Measurements from ENCODE around the gene HEPACAM2.

Gene HEPACAM2

DNA sequence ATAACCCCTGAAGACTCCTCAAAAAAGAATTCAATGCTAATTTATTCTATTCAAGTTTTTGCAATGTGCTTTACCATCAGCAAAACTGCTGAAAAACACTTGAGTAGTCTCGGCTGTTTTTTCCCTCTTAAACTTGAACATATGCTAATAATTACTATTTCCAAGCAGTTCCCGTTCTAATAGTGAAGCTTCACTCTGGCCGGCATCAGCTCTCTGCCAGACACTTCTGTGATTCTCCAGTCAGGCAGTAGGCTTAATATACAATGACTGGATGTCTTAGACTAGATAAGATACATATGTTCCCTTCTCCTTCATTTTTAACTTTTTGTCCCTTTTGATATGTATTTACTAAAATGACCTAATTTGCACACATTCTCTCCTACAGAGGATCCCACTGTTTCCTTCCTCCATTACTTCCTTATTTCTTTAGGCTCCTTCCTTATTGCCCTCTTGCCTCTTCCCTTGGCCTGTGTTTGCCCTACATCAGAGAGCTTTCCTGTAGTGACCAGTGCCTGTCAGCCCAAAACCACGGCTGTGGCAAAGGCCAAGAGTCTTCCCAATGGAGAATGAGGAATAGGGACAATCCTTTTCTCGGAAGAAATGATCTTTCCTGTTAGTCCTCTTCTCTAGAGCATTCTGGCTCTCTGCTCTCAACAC lies 23.5 kb downstream of the HEPACAM2 start:
- DNase-seq: peak; percentile 64

- no peak for DNase-seq
Measured at GRCh38 chr7:93198472-93198871, 27.8 kb downstream of the HEPACAM2 start.

DNA sequence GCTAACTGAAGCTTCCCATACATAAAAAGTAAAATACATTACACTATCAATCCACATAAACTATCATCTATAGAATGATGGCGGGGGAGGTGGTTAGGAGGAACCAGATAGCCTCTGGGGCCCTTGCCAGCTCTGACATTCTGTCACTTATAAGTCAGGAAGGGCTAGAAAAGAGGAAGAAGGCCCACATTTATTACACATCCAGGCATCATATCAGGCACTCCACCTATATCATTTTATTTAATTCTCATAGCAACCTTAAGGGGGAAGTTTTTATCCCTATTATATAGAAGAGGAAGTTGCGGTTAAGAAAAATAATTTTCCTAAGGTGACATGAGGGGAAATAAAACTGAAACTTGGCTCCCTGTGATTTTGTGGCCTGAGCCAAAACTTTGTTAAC lies 29.9 kb downstream of the HEPACAM2 start:
- DNase-seq: no peak

DNA sequence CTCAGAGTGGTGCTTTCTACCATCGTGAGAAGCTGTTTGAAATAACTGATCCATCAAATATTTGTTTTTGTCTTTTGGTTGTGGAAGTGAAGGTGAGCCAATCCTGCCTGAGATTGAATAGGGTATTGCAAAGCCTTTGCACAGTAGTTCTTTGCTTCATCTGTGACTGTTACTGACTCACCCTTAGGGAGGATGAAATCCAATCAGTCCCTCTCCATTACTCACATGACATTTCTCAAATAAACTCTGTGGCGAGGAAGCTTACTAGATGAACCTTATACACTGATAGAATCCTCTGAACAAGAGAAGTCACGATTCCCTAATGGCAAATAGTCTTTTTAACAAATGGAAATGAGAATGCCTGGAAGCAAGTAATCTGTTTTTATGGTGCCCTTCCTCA lies 31.9 kb downstream of the HEPACAM2 start:
- peak; percentile 81 for DNase-seq

- DNase-seq: no peak
Measured at GRCh38 chr7:93188870-93189634, 37.2 kb downstream of the HEPACAM2 start.

DNA sequence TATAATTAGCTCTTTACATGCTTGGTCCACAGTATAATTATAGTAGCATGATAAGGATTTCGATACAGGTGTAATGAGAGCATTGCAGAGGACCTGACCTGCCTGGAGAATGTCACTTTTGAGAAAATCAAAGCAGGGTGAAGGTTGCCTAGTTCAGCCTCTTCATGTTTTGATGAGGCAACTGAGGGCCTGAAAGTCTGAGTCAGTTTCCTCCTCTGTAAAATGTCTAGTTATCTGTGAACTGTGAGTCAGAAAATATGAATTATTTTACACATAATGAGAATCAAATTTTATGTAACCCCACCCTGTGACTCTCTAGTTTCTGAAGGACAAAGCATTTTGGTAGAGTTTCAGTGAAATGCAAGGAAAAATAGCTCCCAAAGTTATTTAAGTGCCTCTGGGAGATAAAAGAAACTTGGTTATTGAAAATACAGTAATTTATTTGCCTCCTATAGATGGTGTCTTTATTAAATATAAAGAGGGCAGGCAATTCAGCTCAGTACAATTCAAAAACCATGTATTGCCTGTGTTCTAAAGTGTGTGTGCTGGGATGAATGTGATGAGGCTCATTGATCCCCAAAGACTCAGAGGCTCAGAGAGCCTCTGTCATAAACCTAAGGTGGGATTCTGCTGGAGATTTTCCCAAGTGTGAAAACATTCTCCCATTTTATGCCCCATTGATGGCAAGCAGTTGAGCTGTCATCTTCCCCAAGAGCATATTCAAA lies 40.8 kb downstream of the HEPACAM2 start:
- no peak for DNase-seq

- DNase-seq: no peak
Measured at GRCh38 chr7:93179173-93179572, 47.1 kb downstream of the HEPACAM2 start.

GRCh38 chr7:93178213-93178612 lies 48.1 kb downstream of the HEPACAM2 start:
- DNase-seq: peak; percentile 78

GRCh38 chr7:93176992-93177580 lies 49.2 kb downstream of the HEPACAM2 start:
- no peak for DNase-seq

DNA sequence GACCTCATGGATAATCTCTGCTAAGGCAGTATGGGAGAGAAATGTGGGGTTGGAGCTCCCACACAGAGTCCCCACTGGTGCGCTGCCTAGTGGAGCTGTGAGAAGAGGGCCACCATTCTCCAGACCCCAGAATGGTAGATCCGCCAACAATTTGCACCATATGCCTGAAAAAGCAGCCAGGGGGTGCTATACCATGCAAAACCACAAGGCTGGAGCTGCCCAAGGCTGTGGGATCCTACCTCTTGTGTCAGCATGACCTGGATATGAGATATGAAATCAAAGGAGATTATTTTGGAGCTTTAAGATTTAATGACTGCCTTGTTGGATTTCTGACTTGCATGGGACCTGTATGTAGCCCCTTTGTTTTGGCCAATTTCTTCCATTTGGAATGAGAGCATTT lies 51.0 kb downstream of the HEPACAM2 start:
- DNase-seq: peak; percentile 21

- no peak for DNase-seq
Measured at GRCh38 chr7:93172683-93173082, 53.6 kb downstream of the HEPACAM2 start.

DNA sequence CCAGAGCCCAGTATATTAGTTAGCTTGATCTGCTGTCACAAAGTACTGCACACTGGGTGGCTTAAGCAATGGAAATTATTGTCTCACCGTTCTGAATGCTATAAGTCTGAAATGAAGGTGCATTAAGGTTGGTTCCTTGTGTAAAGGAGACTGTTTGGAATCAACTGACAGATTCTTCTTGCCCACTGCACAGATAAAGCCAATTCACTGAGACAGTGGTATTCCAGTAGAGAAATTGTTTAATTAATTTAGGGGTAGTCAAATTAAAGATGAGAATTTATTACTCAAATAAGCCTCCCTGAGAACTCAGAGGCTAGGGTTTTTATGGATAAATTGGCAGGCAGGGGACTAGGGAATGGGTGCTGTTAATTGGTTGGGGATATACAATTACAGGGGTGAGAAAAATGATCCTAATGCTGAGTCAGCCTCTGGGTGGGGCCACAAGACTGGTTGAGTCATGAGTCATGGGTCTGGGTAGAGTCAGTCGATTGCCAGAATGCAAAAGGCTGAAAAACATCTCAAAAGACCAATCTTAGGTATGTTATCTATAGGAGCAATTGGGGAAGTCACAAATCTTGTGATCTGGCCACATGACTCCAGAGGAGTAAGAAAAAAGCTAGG lies 54.6 kb downstream of the HEPACAM2 start:
- DNase-seq: peak; percentile 10

GRCh38 chr7:93165447-93165846 lies 60.8 kb downstream of the HEPACAM2 start:
- no peak for DNase-seq

GRCh38 chr7:93164766-93165165 lies 61.5 kb downstream of the HEPACAM2 start:
- no peak for DNase-seq

GRCh38 chr7:93161181-93161762 lies 65.0 kb downstream of the HEPACAM2 start:
- DNase-seq: no peak

DNA sequence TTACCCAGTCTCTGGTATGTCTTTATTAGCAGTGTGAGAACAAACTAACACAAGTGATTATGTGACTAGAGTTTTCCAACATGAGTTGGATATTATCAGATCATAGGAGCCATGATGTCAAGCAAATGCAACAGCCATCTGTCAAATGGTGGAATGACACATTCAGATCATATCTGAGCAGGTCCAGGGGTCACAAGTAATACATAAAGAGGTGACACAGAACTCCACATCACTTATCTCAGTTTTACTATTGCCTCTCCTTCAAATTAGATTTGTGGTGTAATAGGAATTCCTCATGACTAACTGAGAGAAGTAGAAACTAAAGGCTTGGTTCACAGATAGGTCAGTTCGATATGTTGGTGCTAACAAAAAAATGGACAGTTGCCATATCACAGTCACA lies 65.9 kb downstream of the HEPACAM2 start:
- DNase-seq: no peak

DNA sequence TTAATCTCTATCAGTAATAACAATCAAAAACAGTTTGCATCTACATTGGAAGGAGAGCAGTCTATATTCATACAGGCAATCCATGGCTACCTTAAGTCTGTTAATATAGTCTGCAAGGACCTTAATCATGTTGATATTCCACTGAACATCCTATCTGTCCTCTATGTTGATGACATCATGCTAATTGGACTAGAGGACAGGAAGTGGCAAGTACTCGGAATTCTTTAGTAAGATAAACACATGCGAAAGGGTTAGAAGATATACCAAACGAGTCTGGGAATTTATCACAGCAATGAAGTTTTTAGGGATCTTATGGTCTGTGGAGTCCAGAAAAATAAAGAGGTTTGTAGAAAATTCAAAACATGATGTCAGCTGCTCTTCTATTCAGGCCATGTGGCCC lies 66.8 kb downstream of the HEPACAM2 start:
- DNase-seq: peak; percentile 24

DNA sequence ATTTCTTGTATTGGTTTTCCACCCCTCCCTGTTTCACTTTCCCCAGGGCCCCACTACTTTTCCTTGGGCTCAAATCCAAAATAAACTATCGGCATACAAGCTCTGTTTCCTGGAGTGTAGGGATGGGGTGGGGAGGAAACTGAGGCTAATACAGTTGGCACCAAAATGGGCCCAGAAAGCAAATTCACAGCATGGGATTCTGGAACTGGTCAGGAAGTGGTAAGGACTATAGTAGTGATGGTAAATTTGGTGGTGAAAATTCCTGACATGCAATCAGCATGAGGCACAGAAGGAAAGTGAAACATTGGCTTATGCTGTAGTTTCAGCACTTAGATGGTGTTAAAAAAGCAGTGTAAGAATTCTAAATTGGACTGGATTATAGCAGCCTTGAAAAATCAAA lies 69.4 kb downstream of the HEPACAM2 start:
- no peak for DNase-seq

- DNase-seq: peak; percentile 94
Measured at GRCh38 chr7:93150200-93150835, 76.0 kb downstream of the HEPACAM2 start.

GRCh38 chr7:93148727-93149126 lies 77.5 kb downstream of the HEPACAM2 start:
- DNase-seq: no peak

DNA sequence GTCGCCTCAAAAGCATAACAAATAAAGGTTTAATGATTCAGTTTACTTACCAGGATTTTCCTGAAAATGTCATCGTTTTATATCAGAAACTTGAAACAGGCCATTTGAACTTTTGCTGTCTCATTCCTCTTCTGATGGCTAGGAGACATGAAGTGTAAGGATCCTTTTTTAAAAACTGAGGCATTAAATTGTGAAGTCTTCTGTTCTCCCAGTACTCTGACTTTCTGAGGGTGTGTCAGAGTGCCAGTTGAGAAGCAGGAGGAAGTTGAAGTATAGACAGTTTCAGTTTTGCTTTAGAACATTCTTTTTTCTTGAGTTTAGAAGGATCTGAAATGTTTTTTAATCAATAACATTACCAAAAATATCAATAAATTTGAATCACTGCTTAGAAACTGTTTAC lies 78.1 kb downstream of the HEPACAM2 start, which contains the start of gene SAMD9L:
TSS of gene SAMD9L (minus strand) at position 242 of the 400 bp plus-strand sequence. CDS start 12,414 bp downstream, outside the sequence.
- peak; percentile 44 for DNase-seq

DNA sequence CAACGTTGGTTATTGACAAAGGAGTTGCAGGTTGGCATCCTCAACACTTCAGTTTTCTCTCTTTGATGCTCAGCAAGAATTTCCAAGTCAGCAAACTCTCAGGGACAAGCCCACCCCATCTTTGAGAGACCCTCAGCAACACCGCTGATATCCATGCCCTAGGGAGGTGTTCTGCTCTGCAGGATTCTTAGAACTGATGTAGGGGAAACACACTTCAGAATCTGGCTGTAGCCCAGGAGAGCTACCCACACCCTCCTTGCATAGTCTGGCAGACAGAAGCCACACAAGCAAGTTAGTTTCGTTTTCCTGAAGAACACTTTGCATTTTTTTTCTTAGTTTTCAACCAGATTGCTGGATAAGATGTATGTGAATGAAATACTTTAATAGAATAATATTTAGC lies 78.9 kb downstream of the HEPACAM2 start:
- peak; percentile 69 for DNase-seq

All from DMS53 (cell line).